ENCODE data around the gene PDE4D.

PDE4D gene

DNA sequence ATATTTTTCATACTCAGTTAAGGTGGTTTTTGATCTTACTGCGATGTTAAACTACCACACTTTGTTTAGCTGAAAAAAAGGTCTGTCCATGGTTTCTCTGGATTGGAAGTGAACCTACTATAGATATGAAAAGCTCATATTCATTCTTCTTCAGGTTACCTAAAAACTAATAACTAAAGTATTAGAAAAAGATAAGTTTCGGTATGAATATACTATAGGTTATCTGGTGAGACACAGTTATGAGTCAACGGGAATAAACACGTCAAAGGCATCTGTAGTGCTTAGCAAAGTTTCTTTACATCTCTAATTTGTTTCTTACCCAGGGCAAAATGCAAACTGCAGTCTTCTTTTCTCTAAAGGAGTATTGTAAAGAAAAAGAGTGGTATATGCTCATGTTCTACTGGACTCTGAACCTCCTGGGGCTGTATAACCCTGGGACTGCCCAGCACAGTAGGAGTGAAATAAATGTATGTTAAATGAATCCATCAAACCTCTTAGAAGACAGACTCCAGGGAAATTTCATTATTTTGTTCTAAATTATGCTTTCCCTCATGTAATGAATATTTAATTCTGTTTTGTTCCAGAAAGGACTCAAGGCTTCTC, 521.9 kb downstream of the PDE4D start:
- Histone ChIP-seq H3K4me3 (ENCODE audit: low read depth, low read length) (no peak overlapping the region), H3K9me3 (peaks cover 5% of the 10 kb centered on the region; the same call in 1 of the 2 replicates), H3K27me3 (no peaks in the 10 kb centered on the region), H3K4me1 (no peaks in the 10 kb centered on the region), H3K36me3 (no peaks in the 10 kb centered on the region)
- TF ChIP-seq, protein P1, sequence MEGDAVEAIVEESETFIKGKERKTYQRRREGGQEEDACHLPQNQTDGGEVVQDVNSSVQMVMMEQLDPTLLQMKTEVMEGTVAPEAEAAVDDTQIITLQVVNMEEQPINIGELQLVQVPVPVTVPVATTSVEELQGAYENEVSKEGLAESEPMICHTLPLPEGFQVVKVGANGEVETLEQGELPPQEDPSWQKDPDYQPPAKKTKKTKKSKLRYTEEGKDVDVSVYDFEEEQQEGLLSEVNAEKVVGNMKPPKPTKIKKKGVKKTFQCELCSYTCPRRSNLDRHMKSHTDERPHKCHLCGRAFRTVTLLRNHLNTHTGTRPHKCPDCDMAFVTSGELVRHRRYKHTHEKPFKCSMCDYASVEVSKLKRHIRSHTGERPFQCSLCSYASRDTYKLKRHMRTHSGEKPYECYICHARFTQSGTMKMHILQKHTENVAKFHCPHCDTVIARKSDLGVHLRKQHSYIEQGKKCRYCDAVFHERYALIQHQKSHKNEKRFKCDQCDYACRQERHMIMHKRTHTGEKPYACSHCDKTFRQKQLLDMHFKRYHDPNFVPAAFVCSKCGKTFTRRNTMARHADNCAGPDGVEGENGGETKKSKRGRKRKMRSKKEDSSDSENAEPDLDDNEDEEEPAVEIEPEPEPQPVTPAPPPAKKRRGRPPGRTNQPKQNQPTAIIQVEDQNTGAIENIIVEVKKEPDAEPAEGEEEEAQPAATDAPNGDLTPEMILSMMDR (IDR thresholded peaks at IDR 0.05; ENCODE audit: low read depth, low read length), result no peak
- no peak for DNase-seq

DNA sequence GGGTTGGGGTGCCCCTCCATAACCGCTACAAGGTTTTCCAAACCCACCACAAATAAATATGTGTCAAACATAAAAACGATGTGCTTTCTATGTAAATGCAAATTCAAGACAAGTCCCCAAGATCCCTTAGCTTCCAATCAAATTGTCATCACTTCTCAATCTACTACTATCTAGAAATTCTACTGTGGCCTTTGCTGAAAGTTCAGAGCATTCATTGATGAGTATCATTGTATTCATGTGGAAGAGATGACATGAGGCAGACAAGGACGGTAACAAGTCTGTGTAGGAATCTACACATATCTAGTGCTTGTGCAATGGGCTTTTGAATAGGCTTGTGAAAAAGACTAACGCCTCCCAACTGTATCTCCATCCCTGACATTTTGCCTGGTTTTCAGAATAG, 524.6 kb downstream of the PDE4D start:
- no peak for DNase-seq
- TF ChIP-seq, protein P1 (IDR thresholded peaks at IDR 0.05; ENCODE audit: low read depth, low read length), result no peak
- Histone ChIP-seq H3K4me3 (ENCODE audit: low read depth, low read length) (no peak overlapping the region), H3K27me3 (no peaks in the 10 kb centered on the region), H3K36me3 (no peaks in the 10 kb centered on the region), H3K9me3 (peaks cover 2% of the 10 kb centered on the region; the same call in 1 of the 2 replicates), H3K4me1 (no peaks in the 10 kb centered on the region)

DNA sequence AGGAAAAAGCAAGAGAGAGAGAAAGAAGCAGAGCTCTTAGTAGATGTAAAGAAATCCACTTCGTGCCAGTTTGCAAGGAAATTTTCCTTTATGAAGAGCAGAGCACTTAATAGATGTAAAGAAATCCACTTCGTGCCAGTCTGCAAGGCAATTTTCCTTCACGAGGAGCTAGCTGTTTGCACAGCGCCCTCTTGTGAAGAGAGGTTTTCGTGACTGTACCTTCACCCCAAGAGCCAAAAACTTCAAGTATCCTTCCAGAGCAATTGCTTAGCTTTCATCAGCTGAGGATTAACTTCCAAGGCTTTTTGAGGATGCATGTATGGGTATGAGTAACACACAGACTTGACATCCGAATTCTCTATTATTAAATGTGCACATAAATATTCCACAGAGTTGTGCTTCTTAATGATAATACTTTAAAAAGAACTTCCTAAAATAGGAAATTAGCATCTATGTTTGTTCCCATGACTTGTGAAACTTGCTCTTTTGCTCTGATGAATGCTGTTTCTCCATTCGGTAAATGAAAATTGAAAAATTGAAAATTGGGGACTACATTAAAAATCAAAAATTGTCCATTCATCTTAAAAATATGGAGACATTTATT, 525.6 kb downstream of the PDE4D start:
- TF ChIP-seq, protein P1 (IDR thresholded peaks at IDR 0.05; ENCODE audit: low read depth, low read length), result peak; percentile 95
- H3K27me3 ChIP-seq, result no peaks in the 10 kb centered on the region
- no peaks in the 10 kb centered on the region for H3K9me3 ChIP-seq
- no peaks in the 10 kb centered on the region for H3K4me1 ChIP-seq
- DNase-seq, result peak; percentile 67
- H3K36me3 ChIP-seq, result no peaks in the 10 kb centered on the region
- H3K4me3 ChIP-seq (ENCODE audit: low read depth, low read length), result no peak overlapping the region

DNA sequence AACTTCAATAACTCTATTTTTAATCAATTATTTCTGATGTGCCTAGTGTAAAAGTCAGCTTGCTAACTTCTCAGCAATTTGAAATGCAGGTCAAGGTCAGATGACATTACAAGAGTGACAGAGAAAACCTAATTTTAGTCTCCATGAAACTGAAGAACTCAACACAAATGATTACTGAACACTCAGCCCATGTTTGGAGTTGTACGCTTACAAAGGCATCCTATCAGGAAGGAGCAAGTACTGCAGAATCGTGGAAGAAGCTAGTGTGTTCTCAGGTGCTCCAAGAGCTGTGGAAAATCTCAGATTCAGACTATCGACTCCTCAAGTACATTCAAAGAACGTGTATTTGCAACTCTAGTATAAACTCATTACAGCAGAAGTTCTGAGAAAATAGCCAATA, 526.7 kb downstream of the PDE4D start:
- TF ChIP-seq, protein P1 (IDR thresholded peaks at IDR 0.05; ENCODE audit: low read depth, low read length), result no peak
- H3K9me3 ChIP-seq, result no peaks in the 10 kb centered on the region

DNA sequence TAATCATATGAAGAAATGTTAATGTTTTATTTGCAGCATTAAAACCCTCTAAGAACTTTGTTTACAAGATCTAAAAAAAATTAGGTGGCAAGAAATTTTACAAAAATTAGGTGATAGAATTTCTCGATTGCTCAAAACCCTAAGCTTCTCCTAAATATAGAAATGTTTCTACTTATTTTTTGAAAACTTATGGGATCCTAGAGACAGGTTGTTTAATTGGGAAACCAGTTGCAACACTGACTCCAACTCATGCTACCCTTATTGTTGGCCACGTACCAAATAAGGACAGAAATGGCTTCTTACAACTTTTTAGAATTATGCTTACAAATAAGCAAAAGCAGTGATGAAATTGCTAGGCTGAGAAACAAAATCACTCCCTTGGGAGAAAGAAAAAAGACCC, 531.1 kb downstream of the PDE4D start:
- no peak overlapping the region for H3K4me3 ChIP-seq (ENCODE audit: low read depth, low read length)
- TF ChIP-seq, protein P1 (IDR thresholded peaks at IDR 0.05; ENCODE audit: low read depth, low read length), result no peak

More for the DNA sequence above, 526.7 kb downstream of the PDE4D start:
- no peak for DNase-seq
- no peak overlapping the region for H3K4me3 ChIP-seq (ENCODE audit: low read depth, low read length)
- H3K27me3 ChIP-seq, result no peaks in the 10 kb centered on the region
- no peaks in the 10 kb centered on the region for H3K36me3 ChIP-seq
- H3K4me1 ChIP-seq, result no peaks in the 10 kb centered on the region

DNA sequence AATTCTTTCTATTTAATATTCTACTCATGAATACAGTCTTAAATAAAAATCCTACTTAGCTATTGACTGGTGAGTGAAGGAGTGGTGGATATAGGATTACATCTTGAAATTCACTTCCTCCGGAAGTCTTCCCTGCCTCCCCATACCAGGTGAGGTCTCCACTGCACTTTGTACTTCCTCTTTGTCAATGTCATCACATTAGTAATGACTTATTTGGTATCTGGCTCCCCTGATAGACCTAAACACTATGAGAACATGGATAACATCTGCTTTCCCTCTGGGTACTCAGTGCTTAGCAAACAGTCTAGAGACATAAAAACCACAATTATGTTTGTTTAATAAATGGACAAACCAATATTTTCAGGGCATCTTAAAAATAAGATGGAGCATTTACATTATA, 532.1 kb downstream of the PDE4D start:
- Histone ChIP-seq H3K9me3 (no peaks in the 10 kb centered on the region), H3K4me1 (peaks cover 6% of the 10 kb centered on the region; the same call in 1 of the 2 replicates), H3K4me3 (ENCODE audit: low read depth, low read length) (no peak overlapping the region), H3K27me3 (no peaks in the 10 kb centered on the region), H3K36me3 (no peaks in the 10 kb centered on the region)
- no peak for DNase-seq
- TF ChIP-seq, protein P1 (IDR thresholded peaks at IDR 0.05; ENCODE audit: low read depth, low read length), result no peak

More for the DNA sequence above, 531.1 kb downstream of the PDE4D start:
- H3K36me3 ChIP-seq, result no peaks in the 10 kb centered on the region
- H3K4me1 ChIP-seq, result peaks cover 6% of the 10 kb centered on the region; the same call in 1 of the 2 replicates
- H3K9me3 ChIP-seq, result no peaks in the 10 kb centered on the region
- no peak for DNase-seq
- no peaks in the 10 kb centered on the region for H3K27me3 ChIP-seq

Measured in BE2C (cell line).